ENCODE data around the gene AQP9.
"Not testable (repeated sequence)": the region's sequence is repeated elsewhere in the genome, so short reads cannot be mapped to it uniquely, and the experiment has no call there.

Gene AQP9

DNA sequence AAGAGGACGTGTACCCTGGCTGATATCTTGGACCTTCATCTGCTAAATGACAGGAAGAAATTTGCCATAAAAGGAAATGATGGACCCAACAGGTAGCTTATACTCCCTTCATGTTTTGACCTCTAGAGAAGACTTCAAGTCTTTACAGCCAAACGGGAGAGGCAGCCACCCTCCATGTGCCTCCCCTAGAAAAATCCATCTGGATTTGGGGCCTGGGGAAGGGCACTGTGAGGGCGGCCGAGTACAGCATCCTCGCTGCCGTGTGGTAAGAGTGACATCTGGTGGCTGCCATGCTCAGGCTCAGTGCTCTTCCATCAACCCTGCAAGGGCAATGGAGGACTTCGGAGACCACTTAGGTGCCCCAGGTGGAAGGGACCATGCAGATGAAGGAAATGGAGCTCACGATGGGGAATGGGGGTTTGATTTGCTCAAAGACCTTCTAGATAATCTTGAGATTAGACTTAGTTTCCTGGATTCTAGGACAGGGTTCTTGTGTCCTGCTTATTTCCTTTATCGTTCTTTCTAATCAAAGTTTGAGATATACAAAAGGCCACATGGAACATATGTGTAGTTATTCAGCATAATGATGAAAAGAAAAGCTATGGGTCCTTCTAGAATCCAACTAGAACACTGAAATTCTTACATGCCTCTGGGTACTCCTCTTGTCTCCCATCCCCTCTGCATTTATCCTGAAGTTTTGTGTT lies 44.4 kb downstream of the AQP9 start:
- peak; percentile 35 to 47 for DNase-seq

- DNase-seq = no peak
Observed at GRCh38 chr15:58185439-58185838, 47.3 kb downstream of the AQP9 start.

GRCh38 chr15:58189148-58189811 lies 51.1 kb downstream of the AQP9 start:
- no peak for DNase-seq

- DNase-seq = no peak
Observed at GRCh38 chr15:58190419-58190818, 52.2 kb downstream of the AQP9 start.

DNA sequence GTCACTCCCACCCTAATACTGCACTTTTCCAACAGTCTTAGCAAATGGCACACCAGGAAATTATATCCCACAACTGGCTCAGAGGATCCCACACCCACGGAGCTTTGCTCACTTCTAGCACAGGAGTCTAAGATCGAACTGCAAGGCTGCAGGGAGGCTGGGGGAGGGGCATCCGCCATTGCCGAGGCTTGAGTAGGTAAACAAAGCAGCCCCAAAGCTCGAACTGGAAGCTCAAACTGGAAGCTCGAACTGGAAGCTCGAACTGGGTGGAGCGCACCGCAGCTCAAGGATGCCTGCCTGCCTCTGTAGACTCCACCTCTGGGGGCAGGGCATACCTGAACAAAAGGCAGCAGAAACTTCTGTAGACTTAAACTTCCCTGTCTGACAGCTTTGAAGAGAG lies 55.5 kb downstream of the AQP9 start:
- DNase-seq = not testable (repeated sequence)

- DNase-seq = no peak
Observed at GRCh38 chr15:58200739-58201138, 62.6 kb downstream of the AQP9 start.

- DNase-seq = no peak
Observed at GRCh38 chr15:58201516-58201915, 63.3 kb downstream of the AQP9 start.

GRCh38 chr15:58203537-58203936 lies 65.4 kb downstream of the AQP9 start:
- no peak for DNase-seq

- no peak for DNase-seq
Observed at GRCh38 chr15:58206151-58206550, 68.0 kb downstream of the AQP9 start.

DNA sequence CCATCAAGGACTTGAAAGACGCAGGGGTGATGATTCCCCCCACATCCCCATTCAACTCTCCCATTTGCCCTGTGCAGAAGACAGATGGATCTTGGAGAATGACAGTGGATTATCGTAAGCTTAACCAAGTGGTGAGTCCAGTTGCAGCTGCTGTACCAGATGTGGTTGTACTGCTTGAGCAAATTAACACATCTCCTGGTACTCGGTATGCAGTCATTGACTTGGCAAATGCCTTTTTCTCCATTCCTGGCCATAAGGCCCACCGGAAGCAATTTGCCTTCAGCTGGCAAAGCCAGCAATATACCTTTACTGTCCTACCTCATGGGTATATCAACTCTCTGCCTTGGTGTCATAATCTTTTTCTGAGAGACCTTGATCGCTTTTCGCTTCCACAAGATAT lies 70.0 kb downstream of the AQP9 start:
- DNase-seq = not testable (repeated sequence)

DNA sequence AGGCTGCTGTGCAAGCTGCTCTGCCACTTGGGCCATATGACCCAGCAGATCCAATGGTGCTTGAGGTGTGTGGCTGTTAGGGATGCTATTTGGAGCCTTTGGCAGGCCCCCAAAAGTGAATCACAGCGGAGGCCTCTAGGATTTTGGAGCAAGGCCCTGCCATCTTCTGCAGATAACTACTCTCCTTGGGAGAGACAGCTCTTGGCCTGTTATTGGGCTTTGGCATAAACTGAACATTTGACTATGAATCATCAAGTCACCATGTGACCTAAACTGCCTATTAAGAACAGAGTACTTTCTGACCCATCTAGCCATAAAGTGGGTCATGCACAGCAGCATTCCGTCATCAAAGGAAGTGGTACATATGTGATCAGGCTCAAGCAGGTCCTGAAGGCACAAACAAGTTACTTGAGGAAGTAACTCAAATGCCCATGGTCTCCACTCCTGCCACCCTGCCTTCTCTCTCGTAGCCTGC lies 70.9 kb downstream of the AQP9 start:
- DNase-seq = not testable (repeated sequence)

DNA sequence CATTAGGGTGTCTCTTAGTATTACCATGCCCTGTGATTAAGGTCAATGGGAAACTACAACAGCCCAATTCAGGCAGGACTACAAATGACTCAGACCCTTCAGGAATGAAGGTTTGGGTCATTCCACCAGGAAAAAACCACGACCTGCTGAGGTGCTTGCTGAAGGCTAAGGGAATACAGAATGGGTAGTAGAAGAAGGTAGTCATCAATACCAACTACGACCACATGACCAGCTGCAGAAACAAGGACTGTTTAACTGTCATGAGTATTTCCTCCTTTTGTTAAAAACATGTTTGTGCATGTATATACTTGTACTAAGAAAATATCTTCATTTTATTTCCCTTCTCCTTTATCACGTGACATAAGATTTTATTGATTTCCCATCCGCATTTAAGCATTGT lies 71.8 kb downstream of the AQP9 start:
- DNase-seq = not testable (repeated sequence)

- no peak for DNase-seq
Observed at GRCh38 chr15:58212909-58213526, 74.8 kb downstream of the AQP9 start.

GRCh38 chr15:58213587-58214338 lies 75.6 kb downstream of the AQP9 start:
- no peak for DNase-seq

- no peak for DNase-seq
Observed at GRCh38 chr15:58214591-58215340, 76.6 kb downstream of the AQP9 start.

DNA sequence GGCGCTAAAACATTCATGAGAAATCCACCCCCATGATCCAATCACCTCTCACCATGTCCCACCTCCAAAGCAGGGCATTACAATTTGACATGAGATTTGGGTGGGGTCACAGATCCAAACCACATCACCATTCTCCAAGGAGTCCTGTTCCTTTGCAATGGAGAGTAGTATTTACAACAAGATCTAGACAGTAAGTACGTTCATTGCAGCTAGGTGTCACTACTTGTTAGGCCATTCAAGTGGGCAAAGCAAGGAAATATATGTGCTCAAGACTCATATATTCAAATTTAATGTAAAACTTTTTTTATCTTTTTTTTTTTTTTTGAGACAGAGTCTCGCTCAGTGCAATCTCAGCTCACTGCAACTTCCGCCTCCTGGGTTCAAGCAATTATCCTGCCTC lies 79.3 kb downstream of the AQP9 start:
- DNase-seq = no peak

- no peak for DNase-seq
Observed at GRCh38 chr15:58221591-58222241, 83.5 kb downstream of the AQP9 start.

- DNase-seq = no peak
Observed at GRCh38 chr15:58222679-58223078, 84.5 kb downstream of the AQP9 start.

GRCh38 chr15:58223432-58223831 lies 85.3 kb downstream of the AQP9 start:
- no peak for DNase-seq

GRCh38 chr15:58224068-58224467 lies 85.9 kb downstream of the AQP9 start:
- DNase-seq = no peak

DNA sequence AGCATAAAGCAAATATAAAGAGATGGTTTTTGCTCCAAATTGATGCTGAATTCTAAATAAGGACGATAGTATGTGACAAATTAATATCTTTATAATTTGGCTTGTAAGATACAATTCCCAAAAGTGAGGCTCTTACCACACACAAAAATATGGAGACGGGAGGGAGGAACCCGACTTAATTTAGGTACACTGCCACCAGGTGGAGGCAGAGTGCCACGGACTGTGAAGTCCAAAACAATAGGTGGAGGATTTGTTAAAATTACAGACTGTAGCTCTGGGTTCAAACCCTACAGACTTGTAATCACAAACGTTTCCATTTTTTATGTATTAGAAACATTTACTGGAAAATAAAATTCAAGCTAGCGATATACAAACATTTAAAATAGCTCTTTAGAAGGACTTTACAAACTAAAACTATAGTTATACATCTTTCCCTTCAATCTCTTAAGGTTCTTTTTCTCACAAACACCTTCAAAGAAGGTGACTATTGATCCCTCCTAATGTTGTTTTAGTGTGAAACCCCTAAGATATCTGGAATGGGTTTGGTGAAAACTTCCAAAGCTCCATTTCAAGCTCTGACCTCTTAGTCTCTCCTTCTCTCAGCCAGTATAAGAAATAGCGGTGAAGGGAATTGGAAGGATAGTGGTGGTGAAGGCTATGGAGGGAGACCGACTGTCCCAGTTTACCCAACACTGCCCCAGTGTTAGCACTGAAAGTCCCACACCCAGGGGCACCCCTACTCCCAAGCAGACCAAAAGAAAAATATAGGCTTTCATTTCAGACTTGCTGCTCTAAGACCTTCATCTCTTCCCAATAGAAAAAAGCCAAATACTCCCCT lies 89.7 kb downstream of the AQP9 start:
- peak; percentile 77 to 79 for DNase-seq

All from stimulated activated CD4-positive, alpha-beta T cell treated with anti-CD3 and anti-CD28 coated beads, Interleukin-2, amount 100 ng/mL, for 24 hours (primary cell).